GM19455 (cell line): ENCODE data around the gene CREBBP.
A peak's percentile ranks its signal among the peaks of the same experiment; 100 is the strongest.

Experiments
- ATAC-seq: cut with Tn5 transposase; IDR thresholded peaks from one replicate; pipeline ENCODE4 v1.9.1; 2021; ENCODE audit not compliant: unreplicated experiment

The CREBBP gene

DNA sequence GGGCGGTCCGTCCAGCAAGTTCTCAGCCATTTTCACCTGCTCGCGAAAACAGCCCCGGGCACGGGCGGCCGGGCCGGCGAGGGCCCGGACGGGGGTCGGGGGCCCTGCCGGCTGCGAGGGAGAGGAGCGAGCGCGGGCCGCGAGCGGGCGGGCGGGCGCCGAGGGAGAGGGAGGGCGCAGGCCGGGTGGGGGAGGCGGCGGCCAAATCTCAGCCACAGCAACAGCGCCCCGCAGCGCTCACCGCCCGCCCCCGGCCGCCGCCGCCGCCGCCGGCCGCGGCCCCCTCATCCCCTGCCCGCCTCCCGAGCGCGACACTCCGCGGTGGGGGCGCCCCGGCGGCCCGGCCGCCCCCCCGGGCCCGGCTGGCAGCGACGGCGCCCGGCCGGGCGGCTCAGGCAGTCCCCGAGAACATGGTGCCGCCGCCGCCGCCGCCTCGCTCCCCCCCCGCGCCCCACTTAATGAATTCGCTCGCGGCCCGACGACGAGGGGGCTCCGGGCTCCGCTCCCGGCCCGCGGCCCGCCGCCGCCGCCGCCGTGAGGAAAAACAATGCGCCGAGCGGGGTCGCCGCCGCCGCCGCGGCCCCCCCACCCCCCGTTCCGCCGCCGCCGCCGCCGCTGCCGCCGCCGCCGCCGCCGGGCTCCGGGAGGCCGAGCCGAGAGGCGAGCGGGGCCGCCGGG is 487 bp downstream of the CREBBP start:
- ATAC-seq: peak; percentile 46

DNA sequence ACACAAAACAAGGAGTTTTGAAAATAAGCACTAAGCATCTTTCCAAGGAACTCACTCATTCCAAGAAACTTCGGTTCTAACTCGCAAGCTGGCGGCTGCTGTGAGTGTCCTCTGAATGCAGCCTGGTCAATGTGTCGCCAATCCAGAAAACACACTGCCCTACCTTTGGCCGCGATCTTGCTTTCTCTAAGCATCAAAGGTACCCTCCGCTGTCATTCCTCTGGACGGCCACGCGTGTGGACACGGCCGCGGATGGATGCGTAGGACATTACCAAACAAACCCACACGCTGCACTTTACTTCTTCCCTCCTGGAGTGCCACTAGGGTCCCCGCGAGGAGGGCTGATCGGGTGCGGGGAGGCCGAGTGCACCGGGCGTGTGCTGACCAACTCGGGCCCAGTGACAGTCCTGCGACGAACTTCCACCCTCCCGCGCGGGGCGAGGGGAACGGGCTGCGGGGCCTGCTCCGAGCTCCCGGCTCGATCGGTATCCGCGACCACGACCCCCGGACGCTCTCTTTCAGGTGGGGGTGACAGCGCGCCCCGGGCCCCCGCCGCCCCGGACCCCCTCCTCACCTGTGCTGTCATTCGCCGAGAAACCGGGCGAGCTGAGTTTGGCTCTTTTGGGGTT is 1.1 kb downstream of the CREBBP start:
- ATAC-seq: peak; percentile 17

DNA sequence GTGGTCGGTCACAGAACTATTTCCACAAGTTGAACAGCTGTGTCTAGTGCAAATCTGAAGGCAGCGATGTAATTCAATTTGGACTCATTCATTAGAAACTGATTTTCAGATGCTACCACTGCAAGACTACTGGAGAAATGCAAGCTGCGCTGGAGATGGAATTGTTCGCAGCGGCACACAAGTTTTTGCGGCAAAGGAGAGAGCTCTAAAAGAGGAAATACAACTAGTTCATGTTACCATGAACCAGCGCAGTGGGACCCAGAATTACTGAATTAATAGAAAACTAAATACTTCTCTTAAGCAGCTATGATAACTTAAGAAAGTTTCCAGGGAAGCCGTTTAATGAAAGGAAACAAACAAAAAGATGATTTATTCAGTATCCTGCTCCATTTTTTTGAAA is 1.9 kb downstream of the CREBBP start:
- ATAC-seq: no peak

DNA sequence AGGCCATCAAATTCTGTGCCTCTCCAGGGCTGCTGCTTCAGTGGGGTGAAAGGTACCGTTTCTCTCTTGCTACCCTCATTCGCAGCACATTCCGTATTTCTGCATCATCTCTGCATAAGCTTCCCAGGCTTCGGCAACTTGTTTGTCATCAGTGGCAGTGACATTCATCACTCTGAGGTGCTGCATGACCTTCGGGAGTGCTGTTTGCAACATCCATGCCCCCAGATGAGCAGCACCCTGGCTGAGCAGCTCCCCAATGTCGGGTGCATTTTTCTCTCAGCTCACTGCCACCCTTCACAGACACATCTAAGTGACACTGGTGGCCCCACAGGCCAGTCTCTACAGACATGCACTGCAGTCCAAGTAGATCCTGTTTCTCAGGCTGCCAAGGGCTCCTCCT is 3.8 kb downstream of the CREBBP start:
- ATAC-seq: no peak

DNA sequence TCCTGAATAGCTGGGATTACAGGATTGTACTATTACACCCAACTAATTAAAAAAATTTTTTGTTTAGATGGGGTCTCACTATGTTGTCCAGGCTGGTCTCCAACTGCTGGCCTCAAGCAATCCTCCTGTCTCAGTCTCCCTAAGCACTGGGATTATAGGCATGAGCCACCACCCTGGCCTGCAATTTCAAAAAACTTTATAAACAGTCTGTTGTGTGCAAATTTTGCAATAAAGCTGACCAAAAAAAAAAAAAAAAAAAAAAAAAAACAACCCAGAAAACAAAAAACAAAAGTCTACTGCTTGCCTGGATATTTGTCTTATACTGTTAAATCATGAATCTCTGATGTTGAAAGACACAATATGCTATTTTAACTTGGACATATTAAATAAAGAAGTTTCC is 4.4 kb downstream of the CREBBP start:
- no peak for ATAC-seq

DNA sequence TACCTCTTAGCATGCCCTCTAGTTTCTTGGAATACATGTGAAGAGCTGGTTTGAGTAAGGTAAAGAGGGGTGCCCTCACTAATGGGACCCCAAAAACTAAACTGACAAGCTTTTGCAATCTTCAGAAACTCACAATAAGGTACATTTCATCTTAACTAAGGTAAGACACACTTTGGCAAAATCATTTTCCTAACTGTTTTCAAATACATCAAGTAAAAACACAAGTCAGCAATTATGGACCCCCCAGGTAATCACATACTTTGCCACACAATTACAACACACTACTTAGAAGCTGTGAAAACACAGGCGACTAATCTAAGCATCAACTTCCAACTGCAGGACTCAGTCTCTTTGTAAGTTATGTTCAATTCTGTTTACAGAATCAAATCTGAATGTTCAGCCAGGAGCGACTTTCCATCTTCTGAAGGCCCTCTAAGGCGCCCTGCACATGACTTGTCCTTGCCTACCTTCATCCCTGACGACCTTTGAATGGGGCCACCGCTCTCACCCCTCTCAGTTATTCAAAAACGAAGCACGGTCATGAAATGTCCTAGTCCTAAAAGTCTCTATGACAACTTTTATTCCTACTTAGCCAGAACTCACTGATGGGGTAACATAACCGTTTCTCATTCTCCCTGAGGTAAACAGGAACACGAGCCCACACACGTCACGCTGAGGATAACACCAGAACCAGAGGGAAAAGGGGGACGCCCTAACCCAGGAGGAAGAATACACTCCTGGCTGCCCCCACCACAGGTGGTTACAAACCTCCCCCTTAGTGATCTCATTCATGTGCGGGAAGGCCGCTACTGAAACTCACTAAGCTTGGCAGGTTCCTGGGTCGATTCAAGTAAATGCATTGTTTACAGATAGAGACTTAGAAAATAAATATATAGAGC is 5.5 kb downstream of the CREBBP start:
- ATAC-seq: no peak

DNA sequence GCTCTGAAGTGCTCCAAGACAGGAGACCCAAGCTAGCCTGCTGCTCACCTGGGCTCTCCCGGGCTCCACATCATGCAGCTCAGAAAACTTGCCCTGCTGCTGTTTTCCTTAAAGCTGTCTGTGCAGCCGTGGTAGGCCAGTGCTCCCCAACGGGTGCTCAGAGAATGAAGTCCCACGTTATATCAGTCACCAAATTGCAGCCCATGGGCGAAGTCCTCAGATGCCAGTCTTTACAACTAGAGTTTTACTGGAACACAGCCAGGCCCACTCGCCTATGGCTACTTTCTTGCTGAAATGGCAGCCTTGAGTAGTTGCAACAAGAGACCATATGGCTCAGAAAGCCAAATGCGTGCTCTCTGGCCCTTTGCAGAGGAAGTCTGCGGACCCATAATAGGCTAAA is 6.3 kb downstream of the CREBBP start:
- ATAC-seq: no peak

DNA sequence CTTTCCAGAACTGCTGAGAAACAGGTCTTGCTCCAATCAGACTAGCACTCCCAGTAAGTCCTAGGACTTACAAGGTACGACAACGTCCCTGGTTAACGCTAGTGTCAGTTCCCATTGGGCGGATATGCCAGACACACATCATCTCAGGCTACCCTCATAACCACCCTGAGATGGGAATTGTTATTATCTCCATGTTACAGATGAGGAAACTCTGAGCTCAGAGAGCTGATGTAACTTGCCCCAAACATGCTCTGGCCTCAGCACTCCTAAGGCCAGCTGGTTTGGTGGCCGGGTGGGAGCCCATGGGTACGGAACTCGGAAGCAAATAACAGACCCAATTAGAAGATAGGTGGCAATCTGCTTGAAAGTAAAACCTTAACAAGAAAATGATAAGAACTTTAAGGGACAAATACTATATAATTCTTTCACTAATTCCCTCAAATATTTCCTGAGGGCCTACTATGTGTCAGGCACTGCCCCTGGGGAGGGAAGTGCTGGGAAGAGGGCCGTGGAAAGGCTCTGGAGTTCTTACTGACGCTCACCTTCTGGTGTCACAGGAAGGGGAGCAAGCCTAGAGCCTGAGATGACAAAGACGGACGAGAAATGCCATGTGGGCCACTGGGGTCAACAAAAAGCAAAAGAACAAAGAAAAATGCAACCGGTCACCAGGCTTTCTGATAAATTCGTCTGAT is 6.9 kb downstream of the CREBBP start:
- no peak for ATAC-seq

DNA sequence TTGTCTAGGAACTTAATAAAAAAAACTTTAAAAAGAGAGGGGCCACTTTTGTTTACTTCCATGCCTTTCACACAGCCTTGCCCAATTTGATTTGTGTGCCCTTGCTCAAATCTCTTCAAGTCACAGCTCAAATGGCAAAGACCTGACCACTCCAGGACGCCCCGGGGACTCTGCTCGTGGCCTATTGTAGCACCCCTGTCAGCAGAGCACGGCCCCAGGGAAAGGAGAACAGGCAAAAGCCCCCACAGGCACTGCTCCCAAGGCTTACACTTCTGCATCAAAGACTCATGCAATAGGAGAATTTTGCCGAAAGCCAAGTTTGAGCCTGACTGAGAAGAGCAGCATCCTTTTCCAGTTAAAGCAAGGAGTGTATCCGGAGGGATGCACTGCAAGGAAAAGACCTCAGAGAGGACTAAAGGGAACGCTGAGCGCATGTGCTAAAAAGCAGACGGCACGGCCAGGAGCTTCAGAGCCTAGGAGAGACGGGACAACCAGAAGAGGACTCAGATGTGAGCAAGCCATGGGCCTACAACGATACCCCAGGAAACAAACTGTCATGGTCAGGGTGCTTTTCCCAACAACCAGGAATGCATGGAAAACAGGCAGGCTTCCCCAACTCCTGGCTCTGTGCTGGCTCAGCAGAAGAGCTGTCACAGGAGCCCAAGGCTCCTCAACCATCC is 8.2 kb downstream of the CREBBP start:
- ATAC-seq: no peak

DNA sequence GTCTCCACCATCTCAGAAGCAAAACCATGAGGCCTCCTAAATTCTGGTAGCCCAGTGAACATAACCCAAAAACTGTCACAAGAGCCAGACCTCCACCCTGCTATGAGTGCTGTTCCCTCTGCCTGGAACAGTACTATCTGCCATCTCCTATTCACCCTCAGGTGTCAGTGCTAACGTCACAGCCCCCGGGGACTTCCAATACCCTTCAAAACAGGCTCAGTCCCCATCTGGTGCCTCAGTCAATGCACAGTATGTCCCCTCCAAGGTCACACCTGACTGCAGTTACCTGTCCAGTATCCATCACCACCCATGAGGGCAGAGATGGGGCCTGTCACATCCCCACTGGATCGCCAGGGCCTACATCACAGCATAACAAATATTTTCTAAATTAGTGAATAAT is 11.5 kb downstream of the CREBBP start:
- no peak for ATAC-seq

DNA sequence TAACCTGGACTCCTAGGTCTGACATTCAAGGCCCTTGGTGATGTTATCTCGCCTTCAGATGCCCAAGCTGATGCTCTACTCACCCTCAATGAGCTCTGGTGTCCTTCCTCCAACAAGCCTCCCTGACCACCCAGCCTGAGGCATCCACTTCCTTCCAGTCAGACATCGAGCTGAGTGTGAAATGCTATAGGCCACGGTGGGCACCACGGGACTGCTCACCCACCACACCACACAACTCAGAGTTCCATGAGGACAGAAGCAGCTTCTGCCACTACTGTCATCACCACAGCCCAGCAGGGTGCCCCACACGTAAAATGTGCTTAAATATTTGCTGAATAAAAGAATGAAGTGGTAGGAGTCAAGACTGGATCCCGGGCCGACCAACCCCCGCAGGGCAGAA is 12.0 kb downstream of the CREBBP start:
- no peak for ATAC-seq

DNA sequence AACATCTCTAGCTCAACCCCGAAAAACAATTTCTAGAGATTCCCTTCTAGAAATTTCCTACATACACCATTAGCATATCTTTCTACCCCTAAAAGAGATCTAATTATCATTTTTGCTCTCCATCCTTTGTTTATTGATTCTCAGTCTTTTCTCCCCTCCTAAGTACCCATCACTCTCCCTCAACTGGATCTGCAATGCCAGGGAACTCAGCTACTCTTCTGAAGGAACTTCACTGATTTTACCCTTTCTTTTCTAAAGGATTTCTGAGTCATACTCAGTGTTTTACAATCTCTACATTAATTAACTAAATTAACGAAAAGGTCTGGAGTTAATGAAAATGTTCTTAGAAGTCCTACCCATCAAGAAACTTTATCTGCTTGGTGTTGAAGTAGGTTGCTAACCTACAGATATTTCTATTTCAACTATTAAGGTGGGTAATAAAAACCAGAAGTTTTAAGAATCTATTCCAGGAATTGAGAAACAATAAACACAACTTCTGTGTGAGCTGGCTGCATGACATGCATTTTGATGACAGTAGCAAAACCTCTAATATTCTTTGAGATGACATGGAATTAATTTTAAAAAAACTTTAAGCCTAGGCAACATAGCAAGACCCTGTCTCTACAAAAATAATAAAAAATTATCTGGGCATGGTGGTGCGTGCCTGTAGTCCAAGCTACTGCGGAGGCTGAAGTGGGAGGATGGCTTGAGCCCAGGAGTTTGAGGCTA is 13.6 kb downstream of the CREBBP start:
- ATAC-seq: no peak

DNA sequence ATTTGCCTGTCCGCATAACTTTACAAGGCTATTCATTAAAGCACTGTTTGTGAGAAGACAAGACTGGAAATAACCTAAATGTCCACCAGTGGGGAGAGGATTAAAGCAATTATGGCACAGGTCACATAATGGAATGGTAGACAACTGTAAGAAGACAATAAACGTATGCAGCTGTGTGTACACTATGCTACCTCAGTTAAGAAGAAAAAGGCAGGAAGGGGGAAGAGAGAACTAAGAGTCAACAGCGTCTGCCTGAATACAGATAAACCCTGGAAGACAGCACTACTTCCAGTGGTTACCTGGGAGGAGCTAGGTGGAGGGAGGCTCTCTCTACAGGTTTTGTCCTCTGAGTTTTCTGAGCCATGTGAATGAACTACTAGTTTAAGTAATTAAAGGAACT is 15.3 kb downstream of the CREBBP start:
- ATAC-seq: no peak

DNA sequence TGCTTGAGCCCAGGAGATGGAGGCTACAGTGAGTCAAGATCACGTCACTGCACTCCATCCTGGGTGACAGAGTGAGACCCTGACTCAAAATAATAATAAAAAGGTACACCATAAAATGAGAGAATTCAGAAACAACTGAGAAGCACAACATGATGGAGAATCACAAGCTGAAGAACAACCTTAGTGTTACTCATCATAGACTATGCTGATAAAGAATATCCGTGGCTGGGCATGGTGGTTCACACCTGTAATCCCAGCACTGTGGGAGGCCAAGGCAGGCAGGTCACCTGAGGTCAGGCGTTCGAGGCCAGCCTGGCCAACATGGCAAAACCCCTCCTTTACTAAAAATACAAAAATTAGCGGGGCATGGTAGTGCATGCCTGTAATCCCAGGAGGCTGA is 16.0 kb downstream of the CREBBP start:
- no peak for ATAC-seq

DNA sequence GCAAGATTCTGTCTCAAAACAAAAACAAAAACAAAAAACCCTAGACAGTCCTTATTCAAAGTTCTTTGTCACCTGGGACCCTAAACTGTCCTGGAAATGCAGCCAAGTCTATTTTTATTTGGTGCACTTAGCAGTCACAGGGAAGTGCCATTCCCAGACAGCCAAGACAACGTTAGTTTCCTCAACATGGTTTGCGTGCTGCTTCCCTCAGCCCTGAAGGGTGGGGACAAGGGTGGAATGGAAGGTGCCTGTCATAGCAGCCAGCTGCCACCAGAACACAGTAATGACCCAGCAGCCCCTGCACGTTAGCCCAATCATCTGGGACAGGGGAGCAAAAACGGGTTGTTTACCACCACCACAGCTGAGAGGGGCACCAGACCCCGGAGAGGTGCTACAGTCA is 16.9 kb downstream of the CREBBP start:
- no peak for ATAC-seq

DNA sequence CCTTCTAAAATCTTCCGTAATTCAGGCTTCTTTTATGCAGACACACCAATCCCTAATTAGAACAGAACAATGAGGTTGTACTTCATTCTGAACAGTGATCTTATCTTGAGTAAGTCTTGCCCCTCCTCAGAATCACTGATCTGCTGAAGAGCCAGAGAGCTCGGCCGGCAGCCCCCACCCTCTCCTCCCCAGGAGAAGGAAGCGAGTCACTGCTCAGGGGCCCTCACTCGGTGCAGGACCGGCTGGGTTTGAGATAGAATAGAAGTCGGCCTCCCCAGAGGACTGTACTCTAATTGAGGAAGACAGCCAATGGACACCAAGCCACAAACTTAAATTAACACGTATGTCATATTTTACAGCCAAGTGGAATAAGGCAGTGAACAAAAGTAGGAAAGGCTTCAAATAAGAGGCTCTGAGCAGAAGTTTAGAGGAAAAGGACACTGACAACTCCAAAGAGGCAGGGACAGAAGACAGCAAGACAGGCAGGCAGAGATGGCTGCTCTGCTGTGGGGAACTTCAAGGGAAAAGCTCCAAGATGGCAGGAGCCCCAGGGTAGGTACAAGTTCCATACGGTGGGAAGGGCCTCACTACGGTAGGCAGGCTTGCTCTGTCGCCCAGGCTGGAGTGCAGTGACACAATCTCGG is 18.6 kb downstream of the CREBBP start:
- no peak for ATAC-seq

DNA sequence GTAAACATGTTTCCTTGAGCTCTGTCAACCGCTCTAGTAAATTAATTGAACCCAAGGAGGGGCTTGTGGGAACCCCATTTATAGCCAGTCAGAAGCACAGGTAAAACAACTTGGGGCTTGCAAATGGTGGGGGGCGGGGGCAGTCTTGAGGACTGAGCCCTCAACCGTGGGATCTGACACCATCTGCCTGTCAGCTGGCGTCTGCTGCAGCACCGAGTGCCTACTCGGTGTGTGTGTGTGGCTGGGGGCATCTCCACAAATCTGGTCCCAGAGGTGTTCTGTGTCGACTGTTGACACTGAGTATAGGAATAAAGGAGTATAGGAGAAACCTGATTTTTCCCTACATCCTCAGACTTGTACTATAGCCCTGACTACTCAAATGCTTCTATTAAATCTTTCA is 20.6 kb downstream of the CREBBP start:
- no peak for ATAC-seq

DNA sequence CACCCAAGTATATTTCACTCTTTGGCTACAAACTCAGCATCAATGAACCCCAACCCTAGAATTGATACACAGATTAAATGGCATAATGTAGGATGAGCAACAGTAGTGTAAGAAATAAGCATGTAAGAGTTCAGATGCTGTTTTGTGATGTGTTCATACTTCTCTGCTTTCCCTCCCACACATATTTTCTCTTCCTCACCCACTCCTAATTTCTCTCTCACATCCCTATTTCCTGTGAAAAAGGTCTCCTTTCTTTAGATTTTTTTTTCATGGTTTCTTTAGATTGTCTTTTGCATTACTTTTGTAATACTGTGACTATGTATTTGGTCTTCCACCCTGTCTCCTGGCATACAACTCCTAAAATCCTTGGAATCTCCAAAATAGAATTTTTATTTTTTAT is 21.7 kb downstream of the CREBBP start:
- ATAC-seq: no peak

DNA sequence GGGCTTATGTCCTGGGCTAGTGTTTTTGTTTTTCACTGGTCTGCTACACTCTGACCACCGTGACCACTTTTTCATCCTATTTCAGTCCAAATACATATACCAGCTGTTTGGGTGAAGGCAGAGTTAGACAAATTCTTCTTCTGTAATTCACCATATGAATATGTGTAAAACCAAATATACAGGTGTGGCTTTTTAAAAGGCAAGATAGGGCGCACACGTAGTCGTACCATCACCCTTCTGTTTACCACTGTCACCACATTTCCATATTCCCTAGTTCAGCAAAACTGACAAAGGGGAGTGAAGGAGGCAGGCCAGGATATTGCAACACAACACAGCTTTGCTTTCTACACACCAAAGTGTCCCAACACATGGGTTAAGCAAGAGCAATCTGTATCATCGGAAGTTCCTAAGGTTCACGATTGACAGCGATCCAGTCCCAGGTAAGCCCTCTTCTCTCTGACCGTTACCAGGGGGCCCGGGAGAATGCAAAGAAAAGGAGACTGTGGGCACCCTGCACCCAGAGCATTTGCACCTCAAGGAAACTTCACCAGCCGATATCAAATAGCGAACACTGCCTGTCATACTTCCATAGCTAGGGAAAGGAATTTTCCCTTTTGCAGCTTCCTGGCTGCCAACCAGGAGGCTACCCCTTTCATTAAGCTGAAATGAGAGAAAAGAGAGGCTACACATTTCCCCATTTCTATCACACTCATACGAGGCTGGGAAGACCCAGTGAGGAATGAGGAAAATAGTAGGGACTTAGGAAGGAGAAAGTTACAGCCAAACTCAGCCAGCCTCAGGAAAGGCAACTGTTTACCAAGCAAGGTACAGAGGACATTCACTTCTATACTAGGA is 23.1 kb downstream of the CREBBP start:
- ATAC-seq: peak; percentile 66
